Endothelial cell of umbilical vein (primary cell): ENCODE measurements around the gene GLI3.

Experiments used
- EZH2 ChIP-seq: IDR thresholded peaks from 2 replicates; pipeline ENCODE4 v1.6.1; 2012; ENCODE audit warnings: borderline replicate concordance, low read depth, mild to moderate bottlenecking, moderate library complexity, low read length, inconsistent platforms; ENCODE audit not compliant: severe bottlenecking
- POLR2A ChIP-seq: IDR thresholded peaks from 2 replicates; pipeline ENCODE4 v1.6.1; 2012; ENCODE audit warnings: low read depth, mild to moderate bottlenecking, control low read depth, low read length
- TF ChIP-seq, protein P1 (sequence below): IDR thresholded peaks from 2 replicates; pipeline ENCODE4 v1.6.1; 2011; ENCODE audit not compliant: insufficient read depth, insufficient read length
- TF ChIP-seq, protein P2 (sequence below), 2 donors: IDR thresholded peaks; 1 replicate in 1 of 2; 2 replicates in 1 of 2; pipeline ENCODE4 v1.5.1; 2011; ENCODE audit warnings: low read length in 2 of 2, mild to moderate bottlenecking in 2 of 2, moderate library complexity in 2 of 2, control low read depth in 1 of 2, inconsistent platforms in 1 of 2, low read depth in 1 of 2; ENCODE audit not compliant: insufficient read depth in 1 of 2; ENCODE audit errors: extremely low read depth in 1 of 2

DNA sequence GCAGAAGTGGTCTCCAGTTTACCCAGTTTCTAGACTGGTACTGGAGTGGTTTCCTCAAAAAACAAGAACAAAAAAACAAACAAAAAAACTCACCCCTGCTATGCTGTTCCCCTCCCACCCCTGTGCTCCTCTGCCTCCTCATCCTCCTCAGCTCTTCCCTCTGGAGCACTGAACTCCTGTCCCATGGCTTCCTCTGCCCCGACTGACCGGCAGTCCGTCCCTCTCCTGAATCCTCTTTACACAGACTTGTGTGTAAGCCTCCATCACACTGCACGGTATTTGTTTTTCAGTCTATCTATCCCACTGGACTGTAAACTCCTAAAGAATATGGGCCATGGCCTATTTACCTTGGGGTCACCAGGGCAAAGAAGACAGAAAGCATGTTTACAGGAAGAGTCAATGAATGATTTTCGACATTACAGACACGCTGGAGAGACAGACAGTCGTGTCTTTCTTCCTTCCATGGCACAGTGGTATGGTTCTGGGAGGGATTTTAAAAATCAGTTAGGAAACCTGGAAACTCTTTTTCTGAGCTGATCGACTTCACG lies 265.3 kb downstream of the GLI3 start:
- no peak for TF ChIP-seq POLR2A
- TF ChIP-seq EZH2 = no peak
- TF ChIP-seq, protein P1, sequence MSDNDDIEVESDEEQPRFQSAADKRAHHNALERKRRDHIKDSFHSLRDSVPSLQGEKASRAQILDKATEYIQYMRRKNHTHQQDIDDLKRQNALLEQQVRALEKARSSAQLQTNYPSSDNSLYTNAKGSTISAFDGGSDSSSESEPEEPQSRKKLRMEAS = no peak
- TF ChIP-seq, protein P2, sequence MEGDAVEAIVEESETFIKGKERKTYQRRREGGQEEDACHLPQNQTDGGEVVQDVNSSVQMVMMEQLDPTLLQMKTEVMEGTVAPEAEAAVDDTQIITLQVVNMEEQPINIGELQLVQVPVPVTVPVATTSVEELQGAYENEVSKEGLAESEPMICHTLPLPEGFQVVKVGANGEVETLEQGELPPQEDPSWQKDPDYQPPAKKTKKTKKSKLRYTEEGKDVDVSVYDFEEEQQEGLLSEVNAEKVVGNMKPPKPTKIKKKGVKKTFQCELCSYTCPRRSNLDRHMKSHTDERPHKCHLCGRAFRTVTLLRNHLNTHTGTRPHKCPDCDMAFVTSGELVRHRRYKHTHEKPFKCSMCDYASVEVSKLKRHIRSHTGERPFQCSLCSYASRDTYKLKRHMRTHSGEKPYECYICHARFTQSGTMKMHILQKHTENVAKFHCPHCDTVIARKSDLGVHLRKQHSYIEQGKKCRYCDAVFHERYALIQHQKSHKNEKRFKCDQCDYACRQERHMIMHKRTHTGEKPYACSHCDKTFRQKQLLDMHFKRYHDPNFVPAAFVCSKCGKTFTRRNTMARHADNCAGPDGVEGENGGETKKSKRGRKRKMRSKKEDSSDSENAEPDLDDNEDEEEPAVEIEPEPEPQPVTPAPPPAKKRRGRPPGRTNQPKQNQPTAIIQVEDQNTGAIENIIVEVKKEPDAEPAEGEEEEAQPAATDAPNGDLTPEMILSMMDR (IDR thresholded peaks at IDR 0.05; ENCODE audit: extremely low read depth in 1 of 2, insufficient read depth in 1 of 2, low read depth in 1 of 2, low read length in 2 of 2) = no peak
